Measurements from ENCODE around the gene SERPING1.
"Not testable (repeated sequence)": the region's sequence is repeated elsewhere in the genome, so short reads cannot be mapped to it uniquely, and the experiment has no call there.

Gene SERPING1

DNA sequence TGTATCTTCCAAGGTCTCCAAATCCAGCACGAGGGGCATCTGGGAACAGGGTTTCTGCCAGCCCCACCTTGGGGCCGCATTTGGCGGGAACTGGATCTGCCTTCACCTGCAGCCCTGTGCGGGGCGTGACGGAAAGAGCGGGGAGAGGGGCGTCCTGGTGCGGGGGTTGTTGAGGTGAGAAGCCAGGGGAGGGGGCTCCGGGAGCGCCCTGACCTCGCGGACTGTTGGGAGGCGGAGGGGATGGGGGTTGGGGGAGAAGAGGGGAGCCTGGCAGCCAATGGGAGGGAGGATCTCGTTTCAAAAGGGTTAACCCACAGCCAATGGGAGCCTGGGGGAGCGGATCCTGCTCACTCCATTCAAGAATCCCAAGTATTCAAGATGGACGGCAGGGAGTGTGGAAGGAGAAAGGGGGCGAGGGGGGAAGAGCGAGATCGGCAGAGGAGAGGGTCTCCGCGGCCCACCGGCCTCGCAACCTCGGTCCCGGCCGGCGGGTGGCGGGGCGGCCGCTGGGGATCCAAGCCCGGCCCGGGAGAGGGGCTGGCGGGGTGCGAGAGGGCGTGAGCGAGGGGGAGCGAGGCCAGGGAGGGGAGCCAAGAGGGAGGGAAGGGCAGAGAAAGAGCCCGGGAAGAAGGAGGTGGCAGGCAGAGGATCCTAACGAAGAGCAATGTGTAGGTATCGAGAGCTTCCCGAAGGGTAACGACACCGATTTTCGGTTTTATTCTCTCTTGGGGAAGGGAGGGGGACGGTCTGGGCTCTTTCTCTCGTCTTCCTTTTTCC lies 40.7 kb downstream of the SERPING1 start:
- peak; percentile 93 for DNase-seq (ENCODE audit: low read depth)

DNA sequence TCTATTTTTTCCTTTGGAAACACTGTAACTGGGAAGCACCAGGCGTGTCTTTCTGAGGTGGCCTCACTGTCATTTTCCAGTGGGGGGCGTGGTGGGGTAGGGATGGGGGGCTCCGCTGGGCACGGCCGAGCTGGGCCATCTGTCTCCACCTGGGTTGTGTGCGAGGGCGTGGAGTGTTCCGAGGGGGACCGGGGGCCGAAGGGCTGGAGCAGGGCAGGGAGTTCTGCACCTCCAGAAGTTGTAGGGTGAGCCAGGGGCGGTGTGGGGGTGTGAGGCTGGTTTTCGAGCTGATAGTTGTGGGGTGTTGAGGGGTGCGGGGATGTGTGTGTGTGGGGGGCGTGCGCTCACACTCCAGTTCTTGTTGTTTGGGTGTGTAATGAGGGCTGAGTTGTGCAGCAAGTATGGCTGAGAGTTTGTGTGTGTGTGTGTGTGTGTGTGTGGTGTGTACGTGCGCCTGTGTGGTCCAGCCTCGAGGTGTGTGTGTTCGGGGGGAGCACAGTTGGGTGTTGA lies 41.4 kb downstream of the SERPING1 start:
- no peak for DNase-seq (ENCODE audit: low read depth)

DNA sequence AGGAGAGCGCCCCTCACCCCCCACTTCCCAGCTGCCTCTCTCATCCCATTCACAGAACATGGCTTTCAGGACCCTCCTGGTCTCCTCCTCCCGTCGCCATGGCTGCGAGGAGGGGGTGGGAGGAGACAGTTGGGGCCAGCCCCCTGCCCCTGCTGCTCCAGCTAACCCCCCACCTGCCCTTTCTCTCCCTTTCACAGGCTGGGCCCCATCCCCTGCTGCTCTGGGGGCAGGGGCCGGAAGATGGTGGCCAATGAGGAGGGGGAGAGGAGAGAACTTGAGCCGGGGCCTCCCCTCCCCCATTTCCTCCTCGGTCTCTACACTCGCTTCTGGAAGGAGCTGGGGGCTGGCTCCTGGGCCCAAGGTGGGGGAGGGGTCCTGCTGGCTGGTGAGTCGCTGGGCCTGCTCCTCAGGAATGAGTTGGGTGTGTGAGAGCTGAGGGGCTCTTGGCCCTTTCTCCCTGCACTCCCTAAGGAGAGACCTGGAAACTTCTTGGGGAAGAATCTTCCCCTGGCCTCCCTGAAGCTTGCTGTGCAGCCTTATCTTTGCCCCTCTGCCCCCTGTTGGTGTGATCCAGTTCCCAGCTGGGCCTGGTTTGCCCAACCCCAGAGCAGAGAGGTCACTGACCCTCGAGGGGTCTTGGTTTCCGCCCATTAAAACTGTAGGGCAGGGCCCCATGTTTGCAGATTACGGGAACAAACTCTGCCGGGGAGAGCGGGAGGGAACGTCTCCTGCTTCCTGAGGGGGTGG lies 42.0 kb downstream of the SERPING1 start:
- DNase-seq (ENCODE audit: low read depth): peak; percentile 41

DNA sequence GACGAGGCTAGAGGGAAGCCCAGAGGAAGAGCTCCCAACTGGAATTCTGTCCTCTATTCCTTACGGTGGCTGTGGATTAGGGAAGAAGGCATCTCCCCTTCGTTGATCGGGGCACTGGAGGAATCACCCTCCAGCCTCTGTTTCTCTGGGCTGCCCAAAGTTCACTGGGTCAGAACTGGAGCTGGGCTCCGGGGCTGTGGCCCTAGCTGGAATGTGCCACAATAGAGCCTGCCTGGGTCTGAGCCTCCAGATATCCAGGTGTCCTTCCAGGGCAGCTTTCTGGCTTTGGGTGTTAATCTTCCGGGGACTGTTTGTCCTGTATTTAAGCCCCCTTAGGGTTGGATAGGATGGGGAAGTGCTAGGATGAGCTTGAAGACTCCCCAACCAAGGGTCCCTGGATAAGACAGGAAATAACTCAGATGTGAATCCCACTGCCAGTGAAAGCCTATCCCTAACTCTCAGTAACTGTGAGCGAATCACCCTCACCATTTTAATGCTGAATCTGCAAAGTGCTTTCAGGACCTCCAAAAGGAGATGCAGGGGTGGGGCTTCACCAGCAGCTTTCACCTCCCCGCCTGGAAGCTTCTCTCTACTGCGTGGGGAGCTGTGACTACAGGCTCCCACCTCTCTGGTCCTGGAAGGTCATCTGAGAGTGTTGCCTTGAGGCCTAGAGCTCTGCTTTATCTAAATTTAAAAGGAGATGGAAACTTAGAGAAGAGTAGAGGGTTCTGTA lies 42.7 kb downstream of the SERPING1 start:
- DNase-seq (ENCODE audit: low read depth): no peak

DNA sequence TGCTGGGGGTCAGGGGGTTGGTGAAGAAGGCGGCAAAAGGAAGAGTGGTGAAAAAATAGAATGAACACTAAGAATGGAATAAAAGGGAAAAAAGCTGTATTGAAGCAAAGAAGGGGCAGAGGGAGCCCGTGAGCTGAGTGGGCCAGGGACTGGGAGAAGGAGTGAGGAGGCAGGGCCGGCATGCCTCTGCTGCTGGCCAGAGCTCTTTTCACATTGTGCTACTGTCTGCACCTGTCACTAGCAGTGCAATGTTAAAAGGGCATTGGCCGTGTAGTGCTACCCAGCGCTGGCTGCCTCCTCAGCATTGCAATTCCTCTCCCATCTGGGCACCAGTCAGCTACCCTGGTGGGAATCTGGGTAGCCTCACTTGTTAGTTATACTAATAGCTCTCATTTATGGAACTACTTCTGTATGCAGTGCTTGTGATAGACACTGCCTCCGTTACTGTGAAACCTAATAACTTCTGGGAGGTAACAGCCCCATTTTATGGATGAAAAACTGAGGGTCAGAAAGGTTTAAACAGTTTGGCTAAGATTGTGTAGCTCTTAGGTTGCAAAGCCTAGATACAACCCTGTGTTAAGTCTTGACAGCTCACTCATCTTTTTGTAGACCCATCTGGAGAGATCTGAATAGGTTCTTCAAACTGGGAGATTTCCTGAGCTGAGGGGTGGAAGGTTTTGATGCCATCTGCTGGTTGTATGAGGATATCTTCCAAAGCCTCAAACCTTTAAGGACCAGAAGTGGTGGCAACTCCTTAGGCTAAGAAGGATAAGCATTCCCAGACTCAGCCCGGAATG lies 43.7 kb downstream of the SERPING1 start:
- DNase-seq (ENCODE audit: low read depth): peak; percentile 71

DNA sequence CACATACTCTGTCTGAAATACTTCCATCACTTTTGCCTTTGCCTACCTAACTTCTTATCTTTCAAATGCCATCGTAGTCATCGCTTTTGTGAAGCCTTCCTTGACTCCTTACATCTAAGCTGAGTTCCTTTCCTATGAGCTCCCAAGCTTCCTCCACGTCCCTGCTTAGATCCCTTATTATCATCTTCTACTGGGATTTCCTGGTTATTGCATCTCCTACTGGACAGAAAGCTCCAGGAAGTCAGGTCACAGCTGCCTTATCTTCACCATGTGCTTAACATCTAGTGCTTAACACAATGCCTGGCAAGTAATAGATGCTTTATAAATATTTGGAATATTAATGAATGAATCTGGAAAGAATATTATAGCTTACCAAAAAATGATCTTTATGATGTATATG lies 46.3 kb downstream of the SERPING1 start:
- DNase-seq (ENCODE audit: low read depth): peak; percentile 39

DNA sequence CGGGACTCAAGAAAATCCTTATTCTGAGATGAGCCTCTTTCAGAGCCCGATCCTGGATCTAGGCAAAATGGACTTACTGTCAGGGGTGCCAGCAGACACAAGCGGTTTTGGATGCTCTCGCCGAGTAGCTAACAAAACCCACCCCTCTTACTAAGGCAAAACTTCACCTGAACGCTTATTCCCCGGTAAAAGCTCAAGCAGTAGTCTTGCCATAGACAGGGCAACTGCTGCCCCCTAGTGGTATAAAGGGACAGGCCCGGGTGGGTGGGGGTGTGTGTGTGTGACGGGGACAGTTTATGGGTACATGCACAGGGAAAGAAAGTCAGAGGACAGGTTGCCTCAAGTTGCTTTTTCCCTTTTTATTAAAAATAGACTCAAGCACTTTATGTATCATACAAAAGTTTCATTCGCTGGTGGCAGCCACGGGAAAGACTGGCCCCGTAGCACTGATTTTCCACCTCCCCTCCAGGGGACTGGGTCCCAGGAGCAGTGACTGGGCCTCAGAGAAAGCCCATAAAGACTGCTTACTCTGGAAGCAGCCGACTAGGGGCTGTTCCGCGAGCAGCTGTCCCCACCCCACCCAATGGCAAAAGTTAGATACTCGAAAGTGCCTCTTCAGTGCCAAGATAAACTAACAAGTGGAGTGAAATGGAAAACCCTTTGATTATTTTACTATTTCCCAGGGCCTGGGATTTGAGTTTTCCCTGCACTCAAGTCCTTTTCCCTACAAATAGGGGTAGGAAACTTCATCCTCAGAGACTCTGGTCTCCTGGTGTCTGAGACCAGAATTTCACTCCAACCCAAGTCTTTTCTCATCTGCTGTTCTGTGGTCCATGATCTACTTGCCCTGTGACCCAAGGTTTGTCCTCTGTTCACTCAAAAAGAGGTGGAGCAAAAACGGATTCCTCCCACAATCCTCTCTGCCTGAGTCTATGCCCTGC lies 47.5 kb downstream of the SERPING1 start:
- DNase-seq (ENCODE audit: low read depth): peak; percentile 81

DNA sequence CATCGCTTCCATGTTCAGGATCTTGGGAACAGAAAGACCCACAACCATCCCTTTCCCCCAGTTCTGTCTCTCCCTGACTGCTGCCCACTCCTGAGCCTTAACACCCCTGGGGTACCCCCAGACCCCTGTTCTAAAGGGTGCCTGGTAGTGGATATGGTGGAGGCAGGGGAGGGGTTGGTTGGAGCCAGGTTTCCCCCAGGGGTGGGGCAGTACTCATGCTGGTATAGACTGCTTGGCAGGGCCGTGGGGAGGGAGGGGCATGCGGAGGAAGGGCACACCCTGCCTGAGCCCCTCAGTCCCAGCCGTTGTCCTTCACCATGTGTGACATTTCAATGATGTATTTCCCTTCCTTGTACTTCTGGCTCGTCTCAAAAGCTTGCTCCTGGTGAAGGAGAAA lies 48.2 kb downstream of the SERPING1 start:
- no peak for DNase-seq (ENCODE audit: low read depth)

DNA sequence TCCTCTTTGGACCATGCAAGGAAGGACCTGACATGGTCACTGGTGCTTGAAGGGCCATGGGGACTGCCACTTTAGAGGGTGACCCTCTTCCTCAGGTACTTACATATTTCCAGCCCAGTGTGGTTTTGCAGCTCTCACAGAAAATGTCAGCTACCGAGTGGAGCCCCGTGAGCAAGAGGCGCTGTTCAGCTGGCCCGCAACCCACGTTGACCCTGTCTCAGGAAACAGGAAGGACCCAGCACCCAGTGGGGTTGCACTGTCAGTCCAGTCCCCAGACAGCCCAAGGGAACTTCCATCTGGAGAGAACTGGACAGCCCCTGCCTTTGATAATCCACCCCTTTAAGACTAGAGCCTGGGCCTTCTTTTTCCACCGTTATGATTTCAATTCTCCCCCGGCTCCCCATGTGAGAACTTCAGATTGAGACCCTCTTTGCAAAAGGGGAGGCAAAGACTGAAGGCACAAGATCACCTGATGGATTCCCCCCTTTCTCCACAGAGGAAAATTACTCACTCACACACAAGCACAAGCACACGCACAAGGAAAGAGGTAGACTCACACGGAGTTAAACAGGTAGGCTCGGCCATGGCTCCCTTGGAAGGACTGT lies 48.8 kb downstream of the SERPING1 start:
- no peak for DNase-seq (ENCODE audit: low read depth)

DNA sequence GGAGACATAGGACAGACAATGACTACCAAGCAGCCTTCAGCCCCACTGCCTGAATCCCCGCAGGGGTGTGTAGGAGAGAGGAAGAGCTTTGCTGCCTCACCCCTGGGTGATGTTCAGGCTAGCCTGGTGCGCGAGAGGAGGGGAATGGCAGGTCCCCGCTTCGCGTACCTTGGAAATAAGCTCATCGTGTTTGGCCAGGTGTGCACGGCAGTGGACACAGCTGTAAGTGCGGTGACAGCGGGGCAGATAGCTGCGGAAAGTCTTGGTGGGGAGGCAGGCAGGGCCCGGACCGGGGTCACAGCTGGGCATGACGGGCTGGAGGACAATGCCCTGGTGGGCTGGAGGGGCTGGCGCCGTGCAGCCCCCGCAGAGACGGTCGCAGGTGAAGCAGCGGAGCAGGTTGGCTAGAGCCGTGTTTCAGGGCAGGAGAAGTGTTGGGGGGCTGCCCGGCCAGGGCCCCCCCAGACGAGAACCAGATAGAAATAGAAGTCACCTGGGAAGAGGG lies 49.4 kb downstream of the SERPING1 start:
- DNase-seq (ENCODE audit: low read depth): no peak

DNA sequence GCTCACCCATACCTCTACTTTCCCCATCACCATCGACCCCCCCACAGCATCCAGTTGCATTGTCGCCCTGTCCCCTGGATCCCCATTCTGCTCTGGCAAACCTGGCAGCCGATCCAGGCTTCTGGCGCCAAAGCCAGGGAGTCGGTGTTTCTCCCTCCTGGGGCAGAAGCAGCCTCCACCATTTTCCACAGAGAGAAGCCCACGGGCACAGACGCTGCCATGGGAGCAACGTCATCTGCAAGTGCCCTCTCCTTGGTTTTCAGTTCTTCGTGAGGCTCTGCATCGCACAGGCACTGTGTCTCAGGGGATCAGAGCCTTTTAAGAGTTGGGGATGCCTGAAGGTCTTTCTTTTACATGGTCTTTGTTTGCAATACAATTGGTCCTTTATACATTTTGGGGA lies 49.9 kb downstream of the SERPING1 start:
- no peak for DNase-seq (ENCODE audit: low read depth)

DNA sequence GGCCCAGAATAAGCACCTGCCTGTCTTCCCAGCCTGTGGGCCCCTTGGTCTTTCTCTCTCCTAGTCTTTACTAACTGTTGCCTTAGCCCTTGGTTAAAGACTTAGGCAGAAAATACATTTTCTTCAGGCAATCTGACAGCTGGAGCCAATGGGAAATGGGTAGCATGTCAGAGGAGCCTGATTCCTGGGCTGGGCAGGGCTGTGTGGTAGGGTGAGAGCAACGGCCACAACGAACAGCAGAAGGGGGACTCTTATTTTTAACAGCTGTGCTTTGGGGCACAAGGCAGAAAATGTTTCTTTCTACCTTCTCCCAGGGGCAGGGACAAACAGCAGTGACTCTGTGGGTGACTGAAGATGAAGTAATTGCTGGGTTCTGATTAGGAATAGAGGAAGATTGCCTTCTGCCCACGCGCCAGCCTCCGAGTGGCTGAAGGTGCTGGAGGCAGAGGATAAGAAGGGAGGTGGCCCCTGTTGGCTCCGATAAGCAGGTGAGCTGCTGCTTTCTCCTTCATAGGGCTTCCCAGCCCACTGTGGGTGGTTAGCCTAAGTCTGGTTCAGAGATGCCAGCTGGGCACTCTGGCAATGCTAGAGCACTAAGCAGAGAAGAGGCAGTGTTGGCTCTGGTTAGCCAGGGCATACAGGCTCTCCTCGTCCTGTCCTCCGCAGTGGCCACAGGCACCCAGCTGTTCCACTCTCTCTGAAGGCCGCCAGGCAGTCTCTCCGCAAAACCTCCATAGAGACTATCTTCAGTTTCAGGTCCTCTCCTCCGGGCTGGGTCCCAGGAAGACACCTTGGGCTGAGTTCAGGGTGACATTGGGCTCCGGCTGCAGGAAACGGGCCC lies 50.7 kb downstream of the SERPING1 start:
- peak; percentile 35 for DNase-seq (ENCODE audit: low read depth)

DNA sequence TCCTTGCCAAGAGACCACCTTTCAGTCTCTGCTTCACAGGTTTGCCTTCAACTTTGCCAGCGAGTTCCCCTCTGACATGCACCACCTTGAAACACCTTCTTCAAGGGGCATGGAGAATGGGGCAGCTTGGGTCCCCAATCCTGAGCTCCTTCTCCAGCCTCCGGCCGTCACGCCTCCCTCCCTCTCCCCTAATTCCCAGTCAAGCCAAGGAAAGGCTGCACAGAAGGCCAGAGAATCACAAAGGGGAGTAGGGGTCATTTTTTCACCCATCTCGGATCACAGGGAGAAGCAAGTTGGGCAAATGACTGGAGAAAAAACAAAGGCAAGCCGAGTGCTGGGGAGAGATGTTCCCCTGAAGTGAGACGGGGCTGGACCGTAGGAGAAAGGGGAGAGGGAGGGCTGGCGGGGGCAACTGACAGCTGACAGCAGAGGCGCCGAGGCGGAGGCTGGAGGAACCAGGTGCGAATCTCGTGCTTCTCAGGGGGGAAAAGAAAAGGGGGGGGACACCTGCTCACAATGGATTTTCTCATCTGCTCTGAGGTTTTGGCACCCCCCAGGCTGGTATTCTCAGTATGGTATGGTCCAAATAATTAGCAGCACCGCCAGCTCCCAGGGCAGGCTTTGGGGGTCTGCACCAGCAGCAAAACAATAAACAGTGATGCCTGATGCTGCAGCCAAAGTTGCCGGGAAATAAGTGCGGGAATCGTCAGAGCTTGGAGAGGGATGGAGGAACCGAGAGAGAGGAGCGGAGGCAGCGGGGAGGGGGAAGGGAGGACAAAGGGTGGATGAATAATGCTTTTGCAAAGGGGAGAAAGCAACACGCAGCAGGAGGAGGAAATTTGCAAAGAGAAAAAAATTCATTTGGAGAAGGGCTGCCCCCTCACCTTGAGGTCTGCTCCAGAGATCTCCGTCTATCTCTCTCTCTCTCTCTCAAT lies 51.6 kb downstream of the SERPING1 start:
- peak; percentile 49 for DNase-seq (ENCODE audit: low read depth)

DNA sequence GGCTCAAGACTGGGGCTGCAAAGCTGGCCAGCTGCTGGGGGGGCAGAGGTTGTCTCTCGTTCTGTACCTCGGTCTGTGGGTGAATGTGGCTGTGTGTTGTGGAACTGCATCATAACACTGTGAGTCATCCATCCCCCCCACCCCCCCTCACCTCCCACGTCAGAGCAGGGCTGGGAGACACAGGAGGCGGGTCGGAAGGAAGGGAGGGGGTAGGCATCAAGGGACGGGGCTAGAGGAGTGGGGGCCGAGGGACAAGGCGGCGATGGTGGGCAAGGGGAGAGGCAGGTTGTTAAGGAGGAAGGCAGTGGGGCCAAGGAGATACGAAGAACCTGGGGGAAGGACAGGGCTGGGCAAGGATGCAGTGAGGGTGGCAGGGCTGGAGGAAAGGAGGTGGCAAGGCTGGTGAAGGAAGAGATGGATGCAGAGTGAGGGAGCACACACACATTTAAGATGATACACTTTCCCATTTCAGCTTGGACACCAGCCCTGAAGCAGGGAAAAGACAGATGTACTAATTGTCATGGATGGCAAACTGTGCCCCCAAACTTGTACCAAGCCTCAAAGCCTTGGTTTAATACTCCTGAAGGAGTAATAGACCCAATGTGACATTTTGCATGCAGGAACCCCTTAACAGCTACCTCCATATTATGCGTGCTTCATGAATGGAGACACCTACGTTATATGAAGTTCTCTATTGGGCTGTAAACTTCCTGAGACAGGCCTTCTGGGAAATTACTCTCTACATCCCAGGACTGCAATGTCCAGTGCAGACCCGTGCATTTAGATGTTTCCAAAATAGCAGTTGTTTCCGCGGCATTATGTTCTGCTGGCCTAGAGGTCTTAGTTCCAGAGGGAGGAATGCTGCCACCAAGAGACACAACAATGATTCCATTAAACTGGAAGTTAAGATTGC lies 52.6 kb downstream of the SERPING1 start, which contains the start of gene YPEL4:
Gene YPEL4, minus strand, starts transcription at position 87 of the 913 bp plus-strand sequence. CDS start 2,805 bp downstream, outside the sequence.
- peak; percentile 81 for DNase-seq (ENCODE audit: low read depth)

DNA sequence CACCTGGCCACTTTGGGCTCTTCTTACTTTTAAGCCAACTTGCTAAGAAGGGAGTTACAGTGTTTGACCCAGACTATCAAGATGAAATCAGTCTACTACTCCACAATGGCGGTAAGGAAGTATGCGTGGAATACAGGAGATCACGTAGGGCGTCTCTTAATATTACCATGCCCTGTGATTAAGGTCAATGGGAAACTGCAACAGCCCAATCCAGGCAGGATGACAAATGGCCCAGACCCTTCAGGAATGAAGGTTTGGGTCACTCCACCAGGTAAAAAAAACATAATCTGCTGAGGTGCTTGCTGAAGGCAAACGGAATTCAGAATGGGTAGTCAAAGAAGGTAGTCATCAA lies 53.2 kb downstream of the SERPING1 start:
- no peak for DNase-seq (ENCODE audit: low read depth)

DNA sequence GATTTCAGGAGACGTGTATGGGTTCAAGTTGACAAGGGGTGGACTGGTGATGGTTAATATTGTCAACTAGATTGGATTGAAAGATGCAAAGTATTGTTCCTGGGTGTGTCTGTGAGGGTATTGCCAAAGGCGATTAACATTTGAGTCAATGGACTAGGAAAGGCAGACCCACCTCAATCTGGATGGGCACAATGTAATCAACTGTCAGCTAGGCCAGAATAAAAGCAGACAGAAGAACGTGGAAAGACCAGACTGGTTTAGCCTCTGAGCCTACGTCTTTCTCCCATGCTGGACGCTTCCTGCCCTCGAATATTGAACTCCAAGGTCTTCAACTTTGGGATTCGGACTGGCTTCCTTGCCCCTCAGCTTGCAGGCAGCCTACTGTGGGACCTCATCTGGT lies 53.9 kb downstream of the SERPING1 start:
- DNase-seq (ENCODE audit: low read depth): no peak

DNA sequence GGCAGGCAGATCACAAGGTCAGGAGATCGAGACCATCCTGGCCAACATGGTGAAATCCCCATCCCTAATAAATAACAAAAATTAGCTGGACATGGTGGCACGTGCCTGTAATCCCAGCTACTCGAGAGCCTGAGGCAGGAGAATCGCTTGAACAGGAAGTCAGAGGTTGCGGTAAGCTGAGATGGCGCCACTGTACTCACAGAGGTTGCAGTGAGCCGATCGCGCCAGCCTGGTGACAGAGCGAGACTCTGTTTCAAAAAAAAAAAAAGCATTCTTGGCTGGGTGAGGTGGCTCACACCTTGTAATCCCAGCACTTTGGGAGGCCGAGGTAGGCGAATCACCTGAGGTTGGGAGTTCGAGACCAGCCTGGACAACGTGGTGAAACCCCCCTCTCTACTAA lies 54.7 kb downstream of the SERPING1 start:
- not testable (repeated sequence) for DNase-seq (ENCODE audit: low read depth)

Measured in ELR (cell line).